OCI-LY7 (cell line): Measurements from ENCODE around the gene TBXT. TPM values are rescaled to one million over a fixed set of nuclear protein-coding genes. Genes with fewer than 3 reads are reported as not detected.

Experiments
- BruUV-seq: library from RNA; stranded (reverse); fragments of 400-500 nt; replicated peaks from 2 replicates; lab custom pipeline; 2021; lab: Mats Ljungman, UMichigan
- CTCF ChIA-PET: fragments of 300-600 bp; sonication (Branson Sonifier 250); formaldehyde crosslinking; loops from one replicate; lab custom pipeline; 2022; ENCODE audit warnings: antibody characterized with exemption; ENCODE audit not compliant: unreplicated experiment; lab: Charles Lee
- POLR2A ChIA-PET: fragments of 300-600 bp; sonication (Branson Sonifier 250); formaldehyde crosslinking; loops from one replicate; lab custom pipeline; 2022; ENCODE audit warnings: antibody characterized with exemption; lab: Charles Lee
- DNase-seq: peaks from one replicate; pipeline ENCODE4 v3.0.0-alpha.2; 2015; ENCODE audit warnings: low spot score
- H2AFZ ChIP-seq: fragments of 200-600 bp; sonication (generic), shearing (Covaris generic); 2 replicates; pipeline ENCODE4 v1.6.1; 2014; ENCODE audit warnings: mild to moderate bottlenecking, antibody characterized with exemption, low read length, moderate library complexity
- H3K27ac ChIP-seq: fragments of 200-600 bp; sonication (generic); 2 replicates; pipeline ENCODE4 v1.5.1; 2014; ENCODE audit warnings: mixed run types, low read depth, mild to moderate bottlenecking, moderate library complexity, low read length, inconsistent platforms; ENCODE audit not compliant: poor library complexity, severe bottlenecking
- H3K36me3 ChIP-seq: fragments of 200-600 bp; sonication (generic); 2 replicates; pipeline ENCODE4 v1.6.1; 2014; ENCODE audit warnings: mild to moderate bottlenecking, antibody characterized with exemption, low read length, moderate library complexity, mixed read lengths; ENCODE audit not compliant: insufficient read depth
- H3K4me1 ChIP-seq: fragments of 200-600 bp; sonication (generic); 2 replicates; pipeline ENCODE4 v1.5.1; 2014; ENCODE audit warnings: mild to moderate bottlenecking, low read length; ENCODE audit not compliant: insufficient read depth, poor library complexity, severe bottlenecking
- H3K4me2 ChIP-seq: fragments of 200-600 bp; sonication (generic); 2 replicates; pipeline ENCODE4 v1.6.1; 2014; ENCODE audit warnings: mild to moderate bottlenecking, low read length
- H3K4me3 ChIP-seq: fragments of 200-600 bp; sonication (generic); 2 replicates; pipeline ENCODE4 v1.5.1; 2014; ENCODE audit warnings: mild to moderate bottlenecking, low read depth, low read length; ENCODE audit not compliant: poor library complexity, severe bottlenecking
- H3K79me2 ChIP-seq: fragments of 200-600 bp; sonication (generic); 2 replicates; pipeline ENCODE4 v1.6.1; 2016; ENCODE audit warnings: low read depth, mild to moderate bottlenecking, low read length, moderate library complexity, mixed read lengths; ENCODE audit not compliant: insufficient read depth
- H3K9me2 ChIP-seq: fragments of 200-600 bp; sonication (generic); 2 replicates; pipeline ENCODE4 v1.6.1; 2016; ENCODE audit warnings: mild to moderate bottlenecking, low read length, mixed read lengths; ENCODE audit not compliant: insufficient read depth
- H3K9me3 ChIP-seq: fragments of 200-600 bp; sonication (generic); 2 replicates; pipeline ENCODE4 v1.6.1; 2014; ENCODE audit warnings: mild to moderate bottlenecking, mixed run types, low read length, mixed read lengths
- H4K20me1 ChIP-seq: fragments of 200-600 bp; sonication (generic); 2 replicates; pipeline ENCODE4 v1.6.1; 2014; ENCODE audit warnings: mild to moderate bottlenecking, antibody characterized with exemption, low read length, moderate library complexity, mixed read lengths; ENCODE audit not compliant: insufficient read depth
- CTCF ChIP-seq: fragments of 200-600 bp; sonication (generic); conservative IDR thresholded peaks from 2 replicates; pipeline ENCODE4 v1.5.1; 2014; ENCODE audit warnings: mild to moderate bottlenecking, antibody characterized with exemption, low read length, moderate library complexity, mixed read lengths
- EZH2phosphoT487 ChIP-seq: fragments of 200-600 bp; sonication (generic); IDR thresholded peaks from 2 replicates; pipeline ENCODE4 v1.6.1; 2018; ENCODE audit warnings: low read depth, borderline replicate concordance, mild to moderate bottlenecking, mixed run types, antibody characterized with exemption, low read length, moderate library complexity, mixed read lengths
- intact Hi-C: fragments of 100-400 bp; cut with micrococcal nuclease; formaldehyde crosslinking; loops from one replicate; pipeline ENCODE4 v1.10.0; 2022; ENCODE audit not compliant: unreplicated experiment
- total RNA-seq, 2 experiments: library from RNA; depleted of rRNA in 1 of 2; stranded (reverse); fragments of >200 nt in 1 of 2; shearing (Covaris generic) in 1 of 2; gene quantifications; 2 replicates each; pipeline ENCODE4 v1.2.3, GENCODE V29; 2014 to 2022

TBXT gene
- total RNA-seq, 2 experiments from 2014 or later: 1.0 to 5.3 TPM

- intact Hi-C loops: loop anchor here (2.0 kb wide), 1 partner anchor 60 kb away; no protein-coding TSS in a partner anchor
- no TSS peak for BruUV-seq
- H2AFZ ChIP-seq: peak overlapping the region; percentile 67; the same call in 1 of the 2 replicates
- no peak for DNase-seq
- H3K9me3 ChIP-seq: no peaks in the 10 kb centered on the region
- H3K27ac ChIP-seq: no peak overlapping the region
- POLR2A ChIA-PET: no interaction called here
- TF ChIP-seq EZH2phosphoT487: no peak
- TF ChIP-seq CTCF: no peak
- no peaks in the 10 kb centered on the region for H3K9me2 ChIP-seq
- no peaks in the 10 kb centered on the region for H3K79me2 ChIP-seq
- no peaks in the 10 kb centered on the region for H3K36me3 ChIP-seq
- peak overlapping the region; percentile 72 for H3K4me3 ChIP-seq
- peaks cover 29% of the 10 kb centered on the region for H3K4me1 ChIP-seq
- H3K4me2 ChIP-seq: peak overlapping the region; percentile 73
- no peaks in the 10 kb centered on the region for H4K20me1 ChIP-seq
- CTCF ChIA-PET: interaction anchor here (0.6 kb wide), 3 partner anchors 36 to 236 kb away, joined by 3 to 11 read pairs (median 6); no protein-coding TSS in a partner anchor
Measured at GRCh38 chr6:166168616-166169548, 1.2 kb upstream of the TBXT start.

- POLR2A ChIA-PET: no interaction called here
- peak overlapping the region; percentile 67; the same call in 1 of the 2 replicates for H2AFZ ChIP-seq
- no peak overlapping the region for H3K27ac ChIP-seq
- intact Hi-C loops: no loop called here
- no peak for TF ChIP-seq EZH2phosphoT487
- no peak for TF ChIP-seq CTCF
- H3K4me1 ChIP-seq: peaks cover 13% of the 10 kb centered on the region
- BruUV-seq: no TSS peak
- H3K9me3 ChIP-seq: no peaks in the 10 kb centered on the region
- no peaks in the 10 kb centered on the region for H4K20me1 ChIP-seq
- H3K9me2 ChIP-seq: no peaks in the 10 kb centered on the region
- no peak for DNase-seq
- 0 out of 2 replicates have a peak overlapping the region, but pooled peaks have one; percentile 73 for H3K4me2 ChIP-seq
- CTCF ChIA-PET: no interaction called here
- no peaks in the 10 kb centered on the region for H3K36me3 ChIP-seq
- H3K4me3 ChIP-seq: peak overlapping the region; percentile 72
- H3K79me2 ChIP-seq: no peaks in the 10 kb centered on the region
Measured at GRCh38 chr6:166167258-166167731, 356 bp downstream of the TBXT start.
